OCI-LY3 (cell line): ENCODE results near the gene RTTN.

Experiments
- H2AFZ ChIP-seq: fragments of 200-600, 300-600 bp; shearing (Covaris generic); 2 replicates; pipeline ENCODE4 v1.6.0; 2014; ENCODE audit warnings: antibody characterized with exemption, low read depth, low read length
- H3K27ac ChIP-seq: fragments of 200-600, 300-600 bp; sonication (generic); 2 replicates; pipeline ENCODE4 v1.5.1; 2014; ENCODE audit warnings: mild to moderate bottlenecking, low read length, moderate library complexity, mixed read lengths
- H3K27me3 ChIP-seq: fragments of 200-600, 300-600 bp; sonication (generic); 2 replicates; pipeline ENCODE4 v1.6.1; 2014; ENCODE audit warnings: low read depth, low read length, mixed read lengths
- H3K36me3 ChIP-seq: fragments of 200-600, 300-600 bp; sonication (generic); replicated peaks from 2 replicates; pipeline ENCODE3; 2014; ENCODE audit warnings: low read depth, low read length, mixed read lengths
- H3K4me1 ChIP-seq: fragments of 300-600, 200-600 bp; sonication (generic); 2 replicates; pipeline ENCODE4 v1.6.1; 2014; ENCODE audit warnings: low read length, mixed read lengths
- H3K4me2 ChIP-seq: fragments of 200-600, 300-600 bp; sonication (generic); 2 replicates; pipeline ENCODE4 v1.6.1; 2014; ENCODE audit warnings: low read length, mixed read lengths
- H3K4me3 ChIP-seq: fragments of 300-600, 200-600 bp; sonication (generic); 2 replicates; pipeline ENCODE4 v1.5.1; 2014; ENCODE audit warnings: antibody characterized with exemption, mild to moderate bottlenecking, low read length, moderate library complexity
- H3K79me2 ChIP-seq: fragments of 300-600, 200-600 bp; shearing (Covaris generic); 2 replicates; pipeline ENCODE4 v1.6.1; 2014; ENCODE audit warnings: mild to moderate bottlenecking, low read length, mixed read lengths
- H3K9ac ChIP-seq: fragments of 300-600, 200-600 bp; shearing (Covaris generic); 2 replicates; pipeline ENCODE4 v1.6.0; 2014; ENCODE audit warnings: mild to moderate bottlenecking, low read length, moderate library complexity
- H3K9me3 ChIP-seq: fragments of 200-600, 300-600 bp; shearing (Covaris generic); 2 replicates; pipeline ENCODE4 v1.6.1; 2014; ENCODE audit warnings: low read length, mixed read lengths; ENCODE audit not compliant: insufficient read depth
- H4K20me1 ChIP-seq: fragments of 200-600, 300-600 bp; sonication (generic); 2 replicates; pipeline ENCODE4 v1.6.1; 2016; ENCODE audit warnings: low read length, mixed read lengths; ENCODE audit not compliant: insufficient read depth
- EZH2phosphoT487 ChIP-seq: fragments of 200-600 bp; shearing (Covaris generic); IDR thresholded peaks from 2 replicates; pipeline ENCODE4 v1.6.1; 2018; ENCODE audit warnings: antibody characterized with exemption, mixed run types, low read depth
- TF ChIP-seq, protein P1 (sequence below): fragments of 200-600, 300-600 bp; sonication (generic); IDR thresholded peaks from 2 replicates; pipeline ENCODE4 v1.5.1; 2014; ENCODE audit warnings: antibody characterized with exemption, low read length, low read depth

Gene RTTN

DNA sequence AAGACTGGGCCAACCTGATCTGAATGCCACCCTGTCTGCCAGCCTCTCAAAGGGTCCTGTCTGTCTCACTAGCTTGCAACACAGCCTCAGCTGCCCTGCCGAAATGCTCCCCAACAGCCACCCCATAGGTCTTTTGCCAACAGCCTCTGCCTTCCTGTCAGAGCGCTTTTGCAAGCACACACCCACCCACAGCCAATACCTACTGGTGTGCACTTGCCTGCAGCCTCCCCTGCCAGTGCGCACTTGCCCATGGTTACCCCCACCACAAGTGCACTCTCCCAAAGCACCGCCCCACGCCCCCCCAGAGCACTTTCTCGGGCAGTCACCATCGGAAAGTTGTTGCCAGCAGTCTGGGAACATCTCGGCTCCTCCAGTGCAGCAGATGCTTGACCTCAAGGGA is 48.6 kb downstream of the RTTN start:
- Histone ChIP-seq H3K79me2 (peaks cover 51% of the 10 kb centered on the region), H3K36me3 (peaks cover 60% of the 10 kb centered on the region), H2AFZ (no peak overlapping the region), H3K9ac (no peak overlapping the region), H3K4me2 (no peak overlapping the region), H4K20me1 (no peaks in the 10 kb centered on the region), H3K9me3 (peaks cover 6% of the 10 kb centered on the region; the same call in 1 of the 2 replicates), H3K4me3 (no peak overlapping the region), H3K4me1 (peaks cover 38% of the 10 kb centered on the region), H3K27ac (no peak overlapping the region), H3K27me3 (no peaks in the 10 kb centered on the region)
- no peak for TF ChIP-seq EZH2phosphoT487
- TF ChIP-seq, protein P1, sequence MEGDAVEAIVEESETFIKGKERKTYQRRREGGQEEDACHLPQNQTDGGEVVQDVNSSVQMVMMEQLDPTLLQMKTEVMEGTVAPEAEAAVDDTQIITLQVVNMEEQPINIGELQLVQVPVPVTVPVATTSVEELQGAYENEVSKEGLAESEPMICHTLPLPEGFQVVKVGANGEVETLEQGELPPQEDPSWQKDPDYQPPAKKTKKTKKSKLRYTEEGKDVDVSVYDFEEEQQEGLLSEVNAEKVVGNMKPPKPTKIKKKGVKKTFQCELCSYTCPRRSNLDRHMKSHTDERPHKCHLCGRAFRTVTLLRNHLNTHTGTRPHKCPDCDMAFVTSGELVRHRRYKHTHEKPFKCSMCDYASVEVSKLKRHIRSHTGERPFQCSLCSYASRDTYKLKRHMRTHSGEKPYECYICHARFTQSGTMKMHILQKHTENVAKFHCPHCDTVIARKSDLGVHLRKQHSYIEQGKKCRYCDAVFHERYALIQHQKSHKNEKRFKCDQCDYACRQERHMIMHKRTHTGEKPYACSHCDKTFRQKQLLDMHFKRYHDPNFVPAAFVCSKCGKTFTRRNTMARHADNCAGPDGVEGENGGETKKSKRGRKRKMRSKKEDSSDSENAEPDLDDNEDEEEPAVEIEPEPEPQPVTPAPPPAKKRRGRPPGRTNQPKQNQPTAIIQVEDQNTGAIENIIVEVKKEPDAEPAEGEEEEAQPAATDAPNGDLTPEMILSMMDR: no peak

DNA sequence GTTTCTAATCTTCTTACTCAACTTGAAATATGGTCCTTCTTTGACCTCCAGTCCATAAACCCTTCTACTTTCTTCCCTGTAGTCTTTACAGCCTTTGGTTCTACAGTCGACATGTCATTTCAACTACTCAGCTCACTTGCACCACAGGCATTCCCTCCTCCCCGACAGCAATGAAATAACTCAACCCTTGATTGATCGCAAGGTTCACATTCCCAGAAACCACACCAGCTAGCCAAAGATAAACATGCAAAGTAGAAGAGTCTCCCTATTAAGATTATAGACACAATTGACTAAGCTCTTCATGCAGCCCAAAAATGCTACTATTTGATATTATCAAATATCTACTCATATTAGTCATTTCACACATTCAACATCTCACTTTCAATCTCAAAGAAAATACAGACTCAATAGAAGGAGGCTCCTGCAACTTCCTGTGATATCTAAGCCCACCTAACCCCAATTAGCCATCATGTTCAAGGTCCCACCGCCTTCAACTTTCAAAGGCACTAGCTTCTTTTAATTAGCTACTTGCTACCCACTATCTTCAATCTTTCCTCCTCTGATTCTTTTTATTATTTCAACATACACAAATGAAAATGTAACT is 50.8 kb downstream of the RTTN start:
- Histone ChIP-seq H3K27ac (no peak overlapping the region), H3K9me3 (no peaks in the 10 kb centered on the region), H3K4me1 (peaks cover 31% of the 10 kb centered on the region), H2AFZ (no peak overlapping the region), H3K9ac (no peak overlapping the region), H3K4me2 (no peak overlapping the region), H4K20me1 (no peaks in the 10 kb centered on the region), H3K36me3 (peaks cover 47% of the 10 kb centered on the region), H3K79me2 (peaks cover 35% of the 10 kb centered on the region), H3K27me3 (no peaks in the 10 kb centered on the region), H3K4me3 (no peak overlapping the region)
- TF ChIP-seq EZH2phosphoT487: no peak
- TF ChIP-seq, protein P1: no peak

DNA sequence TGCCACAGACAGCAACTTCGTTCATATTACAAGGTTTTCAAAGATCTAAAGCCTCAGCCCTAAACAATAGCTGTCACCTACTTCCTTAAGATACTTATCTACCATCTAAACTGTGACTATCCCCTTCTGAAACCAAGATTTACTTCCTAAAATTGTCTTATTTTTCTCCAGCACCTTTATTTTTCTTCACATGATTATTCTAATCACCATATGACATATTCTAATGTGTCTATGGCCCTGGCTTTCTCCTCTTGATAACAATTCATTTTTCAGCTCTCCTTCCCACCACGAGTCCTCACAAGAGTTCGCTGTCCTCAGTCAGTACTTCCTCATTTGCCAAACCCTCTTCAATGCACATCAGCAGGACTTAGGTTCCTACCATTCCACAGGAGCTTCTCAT is 53.9 kb downstream of the RTTN start:
- no peak overlapping the region for H3K9ac ChIP-seq
- H3K4me3 ChIP-seq: no peak overlapping the region
- H2AFZ ChIP-seq: no peak overlapping the region
- no peaks in the 10 kb centered on the region for H3K27me3 ChIP-seq
- no peaks in the 10 kb centered on the region for H3K9me3 ChIP-seq
- TF ChIP-seq, protein P1: no peak
- TF ChIP-seq EZH2phosphoT487: no peak
- no peaks in the 10 kb centered on the region for H4K20me1 ChIP-seq
- H3K36me3 ChIP-seq: peaks cover 50% of the 10 kb centered on the region
- H3K27ac ChIP-seq: no peak overlapping the region
- peaks cover 16% of the 10 kb centered on the region for H3K4me1 ChIP-seq
- H3K79me2 ChIP-seq: peaks cover 7% of the 10 kb centered on the region; the same call in 1 of the 2 replicates
- H3K4me2 ChIP-seq: no peak overlapping the region

DNA sequence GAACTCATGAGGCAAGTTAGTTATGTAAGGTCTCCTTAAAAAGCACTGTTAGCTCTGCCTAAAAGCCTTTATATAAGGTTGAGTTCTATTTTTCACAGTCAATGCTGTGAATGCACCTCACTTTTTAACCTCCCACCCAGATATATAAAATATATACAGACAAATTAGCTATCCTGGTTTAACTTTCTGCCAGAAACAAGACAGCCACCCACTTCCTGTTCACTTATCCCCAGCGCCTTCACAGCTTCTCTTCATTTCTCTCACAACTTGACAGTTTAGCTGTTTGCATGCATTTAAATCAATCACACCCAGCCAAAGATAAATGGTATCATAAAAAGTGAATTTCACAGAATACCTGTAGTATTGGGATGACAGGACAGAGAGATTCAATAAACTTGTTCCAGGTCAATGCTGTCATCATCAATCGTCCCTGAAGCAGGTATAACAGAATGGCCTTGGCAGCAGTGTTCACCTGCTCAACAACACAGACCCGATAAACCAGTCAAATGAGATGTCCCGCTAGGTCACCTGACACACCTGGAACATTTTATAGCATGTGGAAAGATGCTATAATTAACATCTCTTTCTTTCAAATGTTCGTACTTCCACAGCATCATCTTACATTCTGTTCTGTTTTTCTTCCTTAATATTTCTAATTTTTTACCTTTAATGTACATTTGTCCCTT is 55.7 kb downstream of the RTTN start:
- TF ChIP-seq EZH2phosphoT487: no peak
- TF ChIP-seq, protein P1: no peak
- no peak overlapping the region for H3K27ac ChIP-seq
- H3K36me3 ChIP-seq: peaks cover 51% of the 10 kb centered on the region

More for the DNA sequence above, 55.7 kb downstream of the RTTN start:
- Histone ChIP-seq H3K4me1 (peaks cover 9% of the 10 kb centered on the region), H3K79me2 (peaks cover 3% of the 10 kb centered on the region; the same call in 1 of the 2 replicates), H4K20me1 (no peaks in the 10 kb centered on the region), H2AFZ (no peak overlapping the region), H3K9me3 (no peaks in the 10 kb centered on the region), H3K4me3 (no peak overlapping the region), H3K4me2 (no peak overlapping the region), H3K27me3 (no peaks in the 10 kb centered on the region), H3K9ac (no peak overlapping the region)
